Activated T-helper 1 cell treated with anti-CD3 and anti-CD28 coated beads, Interleukin-12 subunit alpha, Interleukin-12 subunit beta, Interleukin-2, Interleukin-4 antibody, amounts not matched to agents 30 ng/mL and 10 ng/mL and 1 ng/mL, durations not matched to agents 14 hours and 24 hours and 36 hours (primary cell): ENCODE data around the gene HDAC9. TPM values are rescaled to one million over a fixed set of nuclear protein-coding genes. Genes with fewer than 3 reads are reported as not detected.

Source experiments
- DNase-seq: peaks from one replicate; pipeline ENCODE4 v3.0.0; 2021; ENCODE audit warnings: low spot score
- H3K27ac Mint-ChIP-seq: one replicate; pipeline ENCODE4 v1.8.0; 2021; ENCODE audit warnings: mild to moderate bottlenecking, mixed read lengths
- H3K27me3 Mint-ChIP-seq: one replicate; pipeline ENCODE4 v1.8.0; 2022; ENCODE audit warnings: mild to moderate bottlenecking, moderate library complexity, mixed read lengths; ENCODE audit not compliant: insufficient read depth
- H3K36me3 Mint-ChIP-seq: one replicate; pipeline ENCODE4 v1.8.0; 2021; ENCODE audit warnings: low read depth, mixed read lengths
- H3K4me1 Mint-ChIP-seq: one replicate; pipeline ENCODE4 v1.8.0; 2021; ENCODE audit warnings: low read depth, mixed read lengths
- H3K4me3 Mint-ChIP-seq: one replicate; pipeline ENCODE4 v1.8.0; 2021; ENCODE audit warnings: mild to moderate bottlenecking, moderate library complexity, mixed read lengths
- H3K9me3 Mint-ChIP-seq: one replicate; pipeline ENCODE4 v1.8.0; 2021; ENCODE audit warnings: mixed read lengths
- intact Hi-C: fragments of 100-400 bp; cut with micrococcal nuclease; formaldehyde crosslinking; loops from one replicate; pipeline ENCODE4 v1.15.1; 2024
- total RNA-seq: library from RNA; stranded (reverse); gene quantifications from 2 replicates; pipeline ENCODE4 v1.2.3, GENCODE V29; 2022

The HDAC9 gene
- total RNA-seq, 1 donor from 2014 or later = 0.86 TPM

DNA sequence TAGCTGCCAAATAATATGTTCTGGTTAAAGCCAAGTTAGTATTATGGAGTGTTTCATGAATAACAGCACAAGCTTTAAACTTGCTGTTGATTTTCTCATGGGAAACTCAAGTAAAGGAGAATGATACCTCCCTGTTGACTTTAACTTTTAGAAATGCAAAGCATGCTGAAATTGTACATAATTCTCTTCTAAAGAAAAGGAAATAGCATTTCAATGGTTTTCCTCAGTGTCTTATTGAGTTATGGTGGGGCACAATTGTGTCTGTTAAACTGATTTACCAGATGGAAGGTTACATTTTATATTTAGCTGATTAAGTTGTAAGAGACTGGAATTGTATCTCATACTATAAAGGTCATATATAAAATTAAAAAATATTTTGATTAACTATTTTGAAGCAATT, 119.3 kb downstream of the HDAC9 start:
- Mint-ChIP-seq H3K36me3 (no peaks in the 10 kb centered on the region), H3K4me3 (no peak overlapping the region), H3K27me3 (peaks cover 3% of the 10 kb centered on the region), H3K4me1 (no peaks in the 10 kb centered on the region), H3K9me3 (no peaks in the 10 kb centered on the region), H3K27ac (no peak overlapping the region)
- DNase-seq = no peak
- intact Hi-C loops = no loop called here

- Mint-ChIP-seq H3K4me3 (no peak overlapping the region), H3K36me3 (no peaks in the 10 kb centered on the region), H3K27ac (no peak overlapping the region), H3K4me1 (no peaks in the 10 kb centered on the region), H3K9me3 (no peaks in the 10 kb centered on the region), H3K27me3 (peaks cover 3% of the 10 kb centered on the region)
- no peak for DNase-seq
- intact Hi-C loops = no loop called here
Measured at GRCh38 chr7:18619311-18619710, 123.8 kb downstream of the HDAC9 start.

- Mint-ChIP-seq H3K4me1 (no peaks in the 10 kb centered on the region), H3K9me3 (no peaks in the 10 kb centered on the region), H3K27ac (no peak overlapping the region), H3K36me3 (no peaks in the 10 kb centered on the region), H3K4me3 (no peak overlapping the region), H3K27me3 (no peaks in the 10 kb centered on the region)
- intact Hi-C loops = no loop called here
- DNase-seq = no peak
Measured at GRCh38 chr7:18623389-18623788, 127.8 kb downstream of the HDAC9 start.

GRCh38 chr7:18624459-18624858, 128.9 kb downstream of the HDAC9 start:
- no peaks in the 10 kb centered on the region for H3K36me3 Mint-ChIP-seq
- DNase-seq = no peak
- H3K9me3 Mint-ChIP-seq = no peaks in the 10 kb centered on the region
- no peak overlapping the region for H3K27ac Mint-ChIP-seq
- intact Hi-C loops = no loop called here
- no peaks in the 10 kb centered on the region for H3K27me3 Mint-ChIP-seq
- H3K4me3 Mint-ChIP-seq = no peak overlapping the region
- no peaks in the 10 kb centered on the region for H3K4me1 Mint-ChIP-seq

GRCh38 chr7:18626086-18626485, 130.5 kb downstream of the HDAC9 start:
- no peak overlapping the region for H3K4me3 Mint-ChIP-seq
- H3K27me3 Mint-ChIP-seq = no peaks in the 10 kb centered on the region
- no peaks in the 10 kb centered on the region for H3K4me1 Mint-ChIP-seq
- no peak overlapping the region for H3K27ac Mint-ChIP-seq
- H3K36me3 Mint-ChIP-seq = no peaks in the 10 kb centered on the region
- intact Hi-C loops = no loop called here
- H3K9me3 Mint-ChIP-seq = no peaks in the 10 kb centered on the region
- no peak for DNase-seq

GRCh38 chr7:18626717-18627116, 131.2 kb downstream of the HDAC9 start:
- Mint-ChIP-seq H3K9me3 (no peaks in the 10 kb centered on the region), H3K36me3 (no peaks in the 10 kb centered on the region), H3K4me1 (no peaks in the 10 kb centered on the region), H3K4me3 (no peak overlapping the region), H3K27ac (no peak overlapping the region), H3K27me3 (no peaks in the 10 kb centered on the region)
- intact Hi-C loops = no loop called here
- DNase-seq = no peak

GRCh38 chr7:18637516-18637915, 142.0 kb downstream of the HDAC9 start:
- Mint-ChIP-seq H3K9me3 (no peaks in the 10 kb centered on the region), H3K4me3 (no peak overlapping the region), H3K27ac (peak overlapping the region; percentile 32), H3K36me3 (no peaks in the 10 kb centered on the region), H3K27me3 (no peaks in the 10 kb centered on the region), H3K4me1 (peaks cover 18% of the 10 kb centered on the region)
- intact Hi-C loops = no loop called here
- no peak for DNase-seq

DNA sequence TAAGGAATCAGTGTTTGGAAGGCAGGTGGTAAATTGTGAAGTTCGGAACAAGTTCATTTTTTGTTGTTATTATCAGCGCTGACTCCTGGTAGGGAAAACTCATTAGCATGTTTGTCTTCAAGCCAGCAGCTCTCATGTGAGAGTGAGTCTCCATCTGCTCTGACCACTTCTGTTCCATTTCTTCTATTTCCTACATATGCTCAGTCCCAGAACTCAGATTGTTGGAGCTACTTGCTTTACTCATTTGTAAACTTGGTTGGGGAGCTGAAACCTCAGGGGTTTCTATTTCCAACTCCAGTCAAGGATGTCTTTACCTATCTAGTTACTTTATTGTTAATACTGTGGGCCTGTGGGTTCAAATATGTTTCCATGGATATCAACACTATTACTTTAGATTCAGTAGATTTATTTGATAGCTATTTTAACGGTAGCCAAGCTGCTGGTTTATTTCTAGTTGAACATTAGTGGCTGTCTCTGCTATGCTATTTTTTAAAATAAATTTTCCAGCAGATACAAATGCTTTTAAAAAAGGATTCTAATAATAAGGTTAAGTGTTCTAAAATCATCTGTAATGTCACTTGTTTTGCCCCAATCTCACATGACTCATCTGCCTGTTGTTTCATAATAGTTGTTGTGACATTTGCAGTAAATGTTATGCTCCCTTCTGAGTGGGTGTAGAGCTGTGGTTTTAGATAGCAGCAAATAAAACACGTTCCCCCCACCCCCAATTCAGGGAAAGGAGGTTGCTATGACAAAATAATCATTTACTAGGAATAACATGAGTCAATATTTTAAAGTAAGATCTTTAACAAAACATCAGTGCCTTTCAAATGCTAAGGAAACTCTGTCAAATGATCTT, 143.3 kb downstream of the HDAC9 start:
- no peaks in the 10 kb centered on the region for H3K36me3 Mint-ChIP-seq
- peak overlapping the region; percentile 93 for H3K27ac Mint-ChIP-seq
- H3K4me1 Mint-ChIP-seq = peaks cover 18% of the 10 kb centered on the region
- peak; percentile 11 for DNase-seq
- no peak overlapping the region for H3K4me3 Mint-ChIP-seq
- no peaks in the 10 kb centered on the region for H3K27me3 Mint-ChIP-seq
- no peaks in the 10 kb centered on the region for H3K9me3 Mint-ChIP-seq
- intact Hi-C loops = loop anchor here (1.0 kb wide), 6 partner anchors 10 to 220 kb away; partner anchors contain the start of gene HDAC9

- no peak overlapping the region for H3K4me3 Mint-ChIP-seq
- peaks cover 18% of the 10 kb centered on the region for H3K4me1 Mint-ChIP-seq
- DNase-seq = no peak
- intact Hi-C loops = loop anchor here (1.0 kb wide), 4 partner anchors 10 to 144 kb away; partner anchors contain the start of gene HDAC9
- H3K9me3 Mint-ChIP-seq = no peaks in the 10 kb centered on the region
- no peaks in the 10 kb centered on the region for H3K27me3 Mint-ChIP-seq
- peak overlapping the region; percentile 93 for H3K27ac Mint-ChIP-seq
- no peaks in the 10 kb centered on the region for H3K36me3 Mint-ChIP-seq
Measured at GRCh38 chr7:18639711-18640110, 144.2 kb downstream of the HDAC9 start.

DNA sequence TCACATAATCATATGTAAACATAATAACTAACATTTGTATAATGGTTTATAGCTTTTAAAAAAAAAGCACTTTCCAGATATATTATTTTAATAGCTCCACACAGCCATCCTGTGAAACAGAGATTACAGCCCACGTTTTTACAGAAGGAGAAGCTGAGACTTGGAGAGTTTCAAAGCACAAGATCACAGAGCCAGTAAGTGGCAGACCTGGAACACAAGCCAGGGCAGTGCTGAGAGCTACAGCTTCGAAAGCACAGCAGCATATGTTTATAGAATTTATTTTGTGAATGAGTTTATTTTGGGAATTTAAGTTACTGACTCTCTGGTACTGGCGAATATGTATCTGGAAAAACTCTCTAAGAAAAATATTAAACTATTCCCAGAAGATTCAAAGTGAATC, 149.4 kb downstream of the HDAC9 start:
- Mint-ChIP-seq H3K27me3 (no peaks in the 10 kb centered on the region), H3K27ac (no peak overlapping the region), H3K4me1 (no peaks in the 10 kb centered on the region), H3K4me3 (no peak overlapping the region), H3K9me3 (no peaks in the 10 kb centered on the region), H3K36me3 (no peaks in the 10 kb centered on the region)
- intact Hi-C loops = no loop called here
- no peak for DNase-seq

DNA sequence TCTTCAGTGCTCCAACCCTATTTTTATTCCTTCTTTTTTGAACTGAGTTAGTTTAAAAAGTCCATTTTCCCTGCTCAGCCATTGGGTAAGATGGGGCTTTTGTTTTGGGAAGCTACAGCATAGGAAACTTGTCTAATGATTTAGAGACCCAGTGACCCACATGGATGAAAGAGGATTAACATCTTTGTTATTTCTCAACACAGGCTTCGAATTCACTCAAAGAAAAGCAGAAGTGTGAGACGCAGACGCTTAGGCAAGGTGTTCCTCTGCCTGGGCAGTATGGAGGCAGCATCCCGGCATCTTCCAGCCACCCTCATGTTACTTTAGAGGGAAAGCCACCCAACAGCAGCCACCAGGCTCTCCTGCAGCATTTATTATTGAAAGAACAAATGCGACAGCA, 152.0 kb downstream of the HDAC9 start:
- Mint-ChIP-seq H3K27me3 (no peaks in the 10 kb centered on the region), H3K4me1 (no peaks in the 10 kb centered on the region), H3K27ac (no peak overlapping the region), H3K4me3 (no peak overlapping the region), H3K9me3 (no peaks in the 10 kb centered on the region), H3K36me3 (no peaks in the 10 kb centered on the region)
- DNase-seq = no peak
- intact Hi-C loops = no loop called here

GRCh38 chr7:18648849-18649758, 153.6 kb downstream of the HDAC9 start:
- peak overlapping the region; percentile 41 for H3K27ac Mint-ChIP-seq
- intact Hi-C loops = loop anchor here (1.0 kb wide), 1 partner anchor 10 kb away; no protein-coding TSS in a partner anchor
- no peaks in the 10 kb centered on the region for H3K36me3 Mint-ChIP-seq
- DNase-seq = no peak
- H3K9me3 Mint-ChIP-seq = no peaks in the 10 kb centered on the region
- no peaks in the 10 kb centered on the region for H3K4me1 Mint-ChIP-seq
- no peaks in the 10 kb centered on the region for H3K27me3 Mint-ChIP-seq
- no peak overlapping the region for H3K4me3 Mint-ChIP-seq
